Measurements from ENCODE around the gene EIF3D. TPM values are rescaled to one million over a fixed set of nuclear protein-coding genes. Genes with fewer than 3 reads are reported as not detected.
A peak's percentile ranks its signal among the peaks of the same experiment; 100 is the strongest.

Gene EIF3D
- total and polyA plus RNA-seq, 9 of the 15 experiments (the other 6 are each of a cell fraction or from before 2014, with no cell fraction given) = 191 to 422 (median 279) TPM

DNA sequence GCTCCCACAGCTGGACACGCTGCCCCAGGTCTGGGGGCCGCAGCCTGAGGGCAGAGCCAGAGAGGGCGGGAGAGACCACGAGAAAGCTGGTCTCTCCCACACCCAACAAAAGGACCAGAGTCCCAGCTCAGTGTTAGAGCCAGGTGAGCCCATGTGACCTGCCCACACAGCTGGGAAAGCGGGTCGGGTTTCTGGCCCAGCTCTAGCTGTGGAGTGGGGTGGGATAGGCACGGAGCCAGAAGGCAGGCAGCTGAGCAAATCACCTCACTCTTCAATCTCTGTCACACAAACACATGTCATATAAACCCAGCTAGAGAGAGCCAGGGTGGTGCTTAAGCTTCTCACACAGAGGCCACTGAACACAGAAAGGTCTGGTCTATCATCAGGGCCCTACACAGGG lies 7.8 kb upstream of the EIF3D start:
- Histone ChIP-seq H3K9me1 (ENCODE audit: control insufficient read depth, insufficient read depth, low read length) (no peaks in the 10 kb centered on the region), H3K4me1 (replicated peaks in 1 of 2; ENCODE audit: control insufficient read depth in 2 of 2, insufficient read depth in 2 of 2, low read length in 2 of 2) (peaks cover 0 to 4% of the 10 kb centered on the region in 2 experiments; a peak in 3 of 5 replicates), H3K36me3 (ENCODE audit: control insufficient read depth, insufficient read depth, low read length) (no peaks in the 10 kb centered on the region), H3K27ac (ENCODE audit: extremely low read depth, low read depth, low read length) (no peak overlapping the region), H3K4me2 (ENCODE audit: insufficient read depth, low read length) (no peak overlapping the region), H4K20me1 (replicated peaks; ENCODE audit: control insufficient read depth, insufficient read depth, low read length) (no peaks in the 10 kb centered on the region), H3K79me2 (ENCODE audit: control insufficient read depth, insufficient read depth, low read length) (no peaks in the 10 kb centered on the region), H2AFZ (ENCODE audit: low read depth, low read length) (no peak overlapping the region), H3K9ac (ENCODE audit: insufficient read depth in 1 of 2, low read depth in 2 of 2, low read length in 2 of 2) (peak overlapping the region in 1 of 2 experiments; percentile 52; a peak in 2 of 4 replicates), H3K27me3 (ENCODE audit: control insufficient read depth in 2 of 2, insufficient read depth in 2 of 2, low read length in 2 of 2) (no peaks in the 10 kb centered on the region), H3K9me3 (replicated peaks; ENCODE audit: control insufficient read depth, insufficient read depth, low read depth, low read length) (0 out of 2 replicates have a peak, but pooled peaks cover 2% of the 10 kb centered on the region), H3K4me3 (no peak overlapping the region)
- FAIRE-seq (no peak), DNase-seq (ENCODE audit: extremely low read depth in 1 of 4, low spot score in 3 of 4) (no peak), ATAC-seq (no peak)
- 41% methylated on average over 6 of the region's 7 CpGs for WGBS (ENCODE audit: insufficient coverage, low coverage, missing lambda C conversion rate)
- POLR2A ChIA-PET = no interaction called here
- in situ Hi-C loops (cut with MboI) = no loop called here
- intact Hi-C loops (cut with micrococcal nuclease) = no loop called here
- TF ChIP-seq RHOXF2B (CRISPR knock-in tag; conservative IDR thresholded peaks at IDR 0.05) = no peak
- no peak for TF ChIP-seq DMBX1 (CRISPR knock-in tag; IDR thresholded peaks at IDR 0.05; ENCODE audit: borderline replicate concordance)
- TF ChIP-seq TRIM28 (IDR thresholded peaks at IDR 0.05) = no peak
- no peak for TF ChIP-seq RBM17 (IDR thresholded peaks at IDR 0.05; ENCODE audit: borderline replicate concordance, low read depth, low read length)
- no peak for TF ChIP-seq RBM34 (IDR thresholded peaks at IDR 0.05; ENCODE audit: borderline replicate concordance, insufficient read depth, low read length)
- TF ChIP-seq, protein P1, sequence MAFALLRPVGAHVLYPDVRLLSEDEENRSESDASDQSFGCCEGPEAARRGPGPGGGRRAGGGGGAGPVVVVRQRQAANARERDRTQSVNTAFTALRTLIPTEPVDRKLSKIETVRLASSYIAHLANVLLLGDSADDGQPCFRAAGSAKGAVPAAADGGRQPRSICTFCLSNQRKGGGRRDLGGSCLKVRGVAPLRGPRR (CRISPR knock-in tag; IDR thresholded peaks at IDR 0.05) = no peak
- no peak for TF ChIP-seq PHF8 (IDR thresholded peaks at IDR 0.05; ENCODE audit: borderline replicate concordance, low read length)
- no peak for TF ChIP-seq RBBP5 (IDR thresholded peaks at IDR 0.05; ENCODE audit: borderline replicate concordance, insufficient read depth, low read length, poor library complexity, severe bottlenecking)
- no peak for TF ChIP-seq TARDBP (IDR thresholded peaks at IDR 0.05)
- no peak for TF ChIP-seq SP2 (IDR thresholded peaks at IDR 0.05; ENCODE audit: extremely low read depth, low read depth, low read length, poor library complexity, severe bottlenecking)
- no peak for TF ChIP-seq YY1 (IDR thresholded peaks at IDR 0.05; ENCODE audit: borderline replicate concordance in 1 of 3, control insufficient read depth in 1 of 3, extremely low read depth in 1 of 3, insufficient read depth in 3 of 3, insufficient read length in 1 of 3, insufficient replicate concordance in 2 of 3, low read depth in 1 of 3, low read length in 2 of 3)
- no peak for TF ChIP-seq SLC30A9 (CRISPR knock-in tag; IDR thresholded peaks at IDR 0.05)
- TF ChIP-seq, protein P2, sequence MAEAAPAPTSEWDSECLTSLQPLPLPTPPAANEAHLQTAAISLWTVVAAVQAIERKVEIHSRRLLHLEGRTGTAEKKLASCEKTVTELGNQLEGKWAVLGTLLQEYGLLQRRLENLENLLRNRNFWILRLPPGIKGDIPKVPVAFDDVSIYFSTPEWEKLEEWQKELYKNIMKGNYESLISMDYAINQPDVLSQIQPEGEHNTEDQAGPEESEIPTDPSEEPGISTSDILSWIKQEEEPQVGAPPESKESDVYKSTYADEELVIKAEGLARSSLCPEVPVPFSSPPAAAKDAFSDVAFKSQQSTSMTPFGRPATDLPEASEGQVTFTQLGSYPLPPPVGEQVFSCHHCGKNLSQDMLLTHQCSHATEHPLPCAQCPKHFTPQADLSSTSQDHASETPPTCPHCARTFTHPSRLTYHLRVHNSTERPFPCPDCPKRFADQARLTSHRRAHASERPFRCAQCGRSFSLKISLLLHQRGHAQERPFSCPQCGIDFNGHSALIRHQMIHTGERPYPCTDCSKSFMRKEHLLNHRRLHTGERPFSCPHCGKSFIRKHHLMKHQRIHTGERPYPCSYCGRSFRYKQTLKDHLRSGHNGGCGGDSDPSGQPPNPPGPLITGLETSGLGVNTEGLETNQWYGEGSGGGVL (CRISPR knock-in tag; IDR thresholded peaks at IDR 0.05) = no peak
- TF ChIP-seq, protein P3, sequence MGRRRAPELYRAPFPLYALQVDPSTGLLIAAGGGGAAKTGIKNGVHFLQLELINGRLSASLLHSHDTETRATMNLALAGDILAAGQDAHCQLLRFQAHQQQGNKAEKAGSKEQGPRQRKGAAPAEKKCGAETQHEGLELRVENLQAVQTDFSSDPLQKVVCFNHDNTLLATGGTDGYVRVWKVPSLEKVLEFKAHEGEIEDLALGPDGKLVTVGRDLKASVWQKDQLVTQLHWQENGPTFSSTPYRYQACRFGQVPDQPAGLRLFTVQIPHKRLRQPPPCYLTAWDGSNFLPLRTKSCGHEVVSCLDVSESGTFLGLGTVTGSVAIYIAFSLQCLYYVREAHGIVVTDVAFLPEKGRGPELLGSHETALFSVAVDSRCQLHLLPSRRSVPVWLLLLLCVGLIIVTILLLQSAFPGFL (CRISPR knock-in tag; IDR thresholded peaks at IDR 0.05) = no peak
- no peak for TF ChIP-seq TAF7 (tag; IDR thresholded peaks at IDR 0.05)
- no peak for TF ChIP-seq ZNF197 (CRISPR knock-in tag; IDR thresholded peaks at IDR 0.05; ENCODE audit: low read depth)
- no peak for TF ChIP-seq SMARCB1 (IDR thresholded peaks at IDR 0.05; ENCODE audit: insufficient read length, low read depth)
- TF ChIP-seq ZNF224 (CRISPR knock-in tag; IDR thresholded peaks at IDR 0.05) = no peak
- no peak for TF ChIP-seq CBFB (CRISPR knock-in tag; IDR thresholded peaks at IDR 0.05)
- BruUV-seq (replicated peaks) = no TSS peak
- CTCF ChIA-PET (ENCODE audit: low intra/inter-chr PET ratio) = no interaction called here

Measured in K562 (cell line).